Measurements from ENCODE around the gene FBXW4.

- TF ChIP-seq, protein P1, sequence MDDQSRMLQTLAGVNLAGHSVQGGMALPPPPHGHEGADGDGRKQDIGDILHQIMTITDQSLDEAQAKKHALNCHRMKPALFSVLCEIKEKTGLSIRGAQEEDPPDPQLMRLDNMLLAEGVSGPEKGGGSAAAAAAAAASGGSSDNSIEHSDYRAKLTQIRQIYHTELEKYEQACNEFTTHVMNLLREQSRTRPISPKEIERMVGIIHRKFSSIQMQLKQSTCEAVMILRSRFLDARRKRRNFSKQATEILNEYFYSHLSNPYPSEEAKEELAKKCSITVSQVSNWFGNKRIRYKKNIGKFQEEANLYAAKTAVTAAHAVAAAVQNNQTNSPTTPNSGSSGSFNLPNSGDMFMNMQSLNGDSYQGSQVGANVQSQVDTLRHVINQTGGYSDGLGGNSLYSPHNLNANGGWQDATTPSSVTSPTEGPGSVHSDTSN (IDR thresholded peaks at IDR 0.05) = no peak
- TF ChIP-seq MAX (IDR thresholded peaks at IDR 0.05) (no peak), EP300 (IDR thresholded peaks at IDR 0.05) (no peak), CHD4 (IDR thresholded peaks at IDR 0.05; ENCODE audit: borderline replicate concordance) (no peak), SREBF2 (IDR thresholded peaks at IDR 0.05) (no peak), CTCF (IDR thresholded peaks at IDR 0.05) (no peak), CHD2 (IDR thresholded peaks at IDR 0.05; ENCODE audit: low read length, partially characterized antibody) (no peak), NR3C1 (IDR thresholded peaks at IDR 0.05) (no peak), RNF2 (IDR thresholded peaks at IDR 0.05; ENCODE audit: borderline replicate concordance, low read depth) (no peak)
- TF ChIP-seq, protein P2, sequence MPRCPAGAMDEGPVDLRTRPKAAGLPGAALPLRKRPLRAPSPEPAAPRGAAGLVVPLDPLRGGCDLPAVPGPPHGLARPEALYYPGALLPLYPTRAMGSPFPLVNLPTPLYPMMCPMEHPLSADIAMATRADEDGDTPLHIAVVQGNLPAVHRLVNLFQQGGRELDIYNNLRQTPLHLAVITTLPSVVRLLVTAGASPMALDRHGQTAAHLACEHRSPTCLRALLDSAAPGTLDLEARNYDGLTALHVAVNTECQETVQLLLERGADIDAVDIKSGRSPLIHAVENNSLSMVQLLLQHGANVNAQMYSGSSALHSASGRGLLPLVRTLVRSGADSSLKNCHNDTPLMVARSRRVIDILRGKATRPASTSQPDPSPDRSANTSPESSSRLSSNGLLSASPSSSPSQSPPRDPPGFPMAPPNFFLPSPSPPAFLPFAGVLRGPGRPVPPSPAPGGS (IDR thresholded peaks at IDR 0.05) = no peak
Observed at GRCh38 chr10:101609481-101609880, 85.5 kb downstream of the FBXW4 start.
